GM23248 (cell line): ENCODE results near the gene FBXW7. TPM values are rescaled to one million over a fixed set of nuclear protein-coding genes. Genes with fewer than 3 reads are reported as not detected.

ENCODE experiments used
- DNase-seq: peaks from one replicate; pipeline ENCODE4 v3.0.0-alpha.2; 2015
- H2AFZ ChIP-seq: fragments of 200-600 bp; sonication (generic); 2 replicates; pipeline ENCODE4 v1.6.1; 2016; ENCODE audit warnings: antibody characterized with exemption
- H3F3A ChIP-seq: fragments of 200-600 bp; sonication (generic); 2 replicates; pipeline ENCODE4 v1.6.1; 2016; ENCODE audit warnings: mild to moderate bottlenecking, antibody characterized with exemption, mixed run types; ENCODE audit not compliant: insufficient read depth
- H3K27ac ChIP-seq: fragments of 200-600 bp; sonication (generic); 2 replicates; pipeline ENCODE4 v1.5.1; 2016; ENCODE audit warnings: mild to moderate bottlenecking
- H3K27me3 ChIP-seq: fragments of 200-600 bp; sonication (generic); replicated peaks from 2 replicates; pipeline ENCODE4 v1.6.1; 2016; ENCODE audit warnings: mild to moderate bottlenecking; ENCODE audit not compliant: insufficient read depth
- H3K36me3 ChIP-seq: fragments of 200-600 bp; sonication (generic); 2 replicates; pipeline ENCODE4 v1.6.1; 2016; ENCODE audit warnings: low read depth, mild to moderate bottlenecking
- H3K4me1 ChIP-seq: fragments of 200-600 bp; sonication (generic); 2 replicates; pipeline ENCODE4 v1.6.1; 2016; ENCODE audit warnings: mild to moderate bottlenecking; ENCODE audit not compliant: insufficient read depth
- H3K4me2 ChIP-seq: fragments of 200-600 bp; sonication (generic); one replicate; pipeline ENCODE4 v1.6.1; 2016; ENCODE audit warnings: mild to moderate bottlenecking; ENCODE audit not compliant: unreplicated experiment
- H3K4me3 ChIP-seq: fragments of 200-600 bp; sonication (generic); 2 replicates; pipeline ENCODE4 v1.5.1; 2016; ENCODE audit warnings: mild to moderate bottlenecking
- H3K79me2 ChIP-seq: fragments of 200-600 bp; sonication (generic); 2 replicates; pipeline ENCODE4 v1.6.1; 2016; ENCODE audit warnings: mild to moderate bottlenecking; ENCODE audit not compliant: insufficient read depth
- H3K9ac ChIP-seq: fragments of 200-600 bp; sonication (generic); 2 replicates; pipeline ENCODE4 v1.6.1; 2016; ENCODE audit warnings: mild to moderate bottlenecking
- H3K9me2 ChIP-seq: fragments of 200-600 bp; sonication (generic); 2 replicates; pipeline ENCODE4 v1.6.1; 2016; ENCODE audit warnings: mixed run types, mild to moderate bottlenecking, moderate library complexity; ENCODE audit not compliant: insufficient read depth
- H3K9me3 ChIP-seq: fragments of 200-600 bp; sonication (generic); one replicate; pipeline ENCODE4 v1.6.1; 2017; ENCODE audit warnings: low read depth
- H4K20me1 ChIP-seq: fragments of 200-600 bp; sonication (generic); 2 replicates; pipeline ENCODE4 v1.6.0; 2016; ENCODE audit not compliant: insufficient read depth
- EZH2 ChIP-seq: fragments of 200-600 bp; sonication (generic); IDR thresholded peaks from 2 replicates; pipeline ENCODE4 v1.6.1; 2018; ENCODE audit warnings: antibody characterized with exemption, mild to moderate bottlenecking; ENCODE audit not compliant: insufficient read depth, poor library complexity, severe bottlenecking
- EZH2phosphoT487 ChIP-seq: fragments of 200-600 bp; sonication (generic); IDR thresholded peaks from 2 replicates; pipeline ENCODE4 v1.6.1; 2018; ENCODE audit warnings: antibody characterized with exemption, moderate library complexity, mild to moderate bottlenecking, low read depth; ENCODE audit not compliant: insufficient read depth
- WGBS, 2 experiments: methylation state at CpG; one replicate each; pipeline ENCODE4 v1.1.6; 2015 to 2017; ENCODE audit warnings: low lambda C conversion rate in 2 of 2, low coverage in 1 of 2; ENCODE audit errors: missing lambda C conversion rate in 2 of 2; 5-methylcytosine and 5-hydroxymethylcytosine counted together
- in situ Hi-C: fragments of 300-500 bp; cut with MboI; formaldehyde crosslinking; loops from 2 replicates; pipeline ENCODE4 v1.15.0; 2020
- polyA plus RNA-seq: library from polyadenylated mRNA; unstranded; fragments of >200 nt; fragmentation: Nextera tagmentation; extraction: Ambion mirVana; gene quantifications from 2 replicates; pipeline ENCODE4 v1.2.1, GENCODE V29; 2016
- total RNA-seq: library from RNA; depleted of rRNA; stranded (reverse); fragments of >200 nt; shearing (Covaris generic); gene quantifications from 2 replicates; pipeline ENCODE4 v1.2.3, GENCODE V29; 2014

FBXW7 gene
- total and polyA plus RNA-seq, 2 experiments from 2014 or later: 8.8 to 29.0 TPM

DNA sequence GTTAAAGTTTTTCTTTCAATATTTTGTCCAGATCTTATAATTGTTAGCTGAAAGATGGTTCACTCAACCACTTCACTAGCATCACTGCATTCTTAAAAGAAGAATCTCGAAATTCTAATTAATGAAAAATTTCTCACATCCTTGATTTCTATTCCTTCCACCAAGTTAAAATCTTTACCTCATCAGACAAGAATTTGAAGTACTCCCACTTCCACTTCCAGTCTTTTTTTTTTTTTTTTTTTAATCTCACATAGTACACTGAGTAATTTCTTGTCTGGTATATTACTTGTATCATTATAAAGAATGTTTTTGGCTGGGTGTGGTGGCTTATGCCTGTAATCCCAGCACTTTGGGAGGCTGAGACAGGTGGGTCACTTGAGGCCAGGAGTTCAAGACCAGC is 73.2 kb downstream of the FBXW7 start:
- Histone ChIP-seq H3K4me3 (no peak overlapping the region), H3K79me2 (peaks cover 91% of the 10 kb centered on the region), H3K9me3 (no peaks in the 10 kb centered on the region), H3K27ac (peak overlapping the region; percentile 24), H4K20me1 (no peaks in the 10 kb centered on the region), H3K27me3 (no peaks in the 10 kb centered on the region), H3K4me1 (peaks cover 19% of the 10 kb centered on the region), H3K9me2 (no peaks in the 10 kb centered on the region), H3K4me2 (no peak overlapping the region), H3K9ac (no peak overlapping the region), H3K36me3 (no peaks in the 10 kb centered on the region), H3F3A (peaks cover 18% of the 10 kb centered on the region), H2AFZ (no peak overlapping the region)
- 3 to 15% methylated on average over 1 of the region's 1 CpG for WGBS, 2 experiments
- in situ Hi-C loops: no loop called here
- DNase-seq: peak; percentile 56
- TF ChIP-seq EZH2phosphoT487 (no peak), EZH2 (no peak)

DNA sequence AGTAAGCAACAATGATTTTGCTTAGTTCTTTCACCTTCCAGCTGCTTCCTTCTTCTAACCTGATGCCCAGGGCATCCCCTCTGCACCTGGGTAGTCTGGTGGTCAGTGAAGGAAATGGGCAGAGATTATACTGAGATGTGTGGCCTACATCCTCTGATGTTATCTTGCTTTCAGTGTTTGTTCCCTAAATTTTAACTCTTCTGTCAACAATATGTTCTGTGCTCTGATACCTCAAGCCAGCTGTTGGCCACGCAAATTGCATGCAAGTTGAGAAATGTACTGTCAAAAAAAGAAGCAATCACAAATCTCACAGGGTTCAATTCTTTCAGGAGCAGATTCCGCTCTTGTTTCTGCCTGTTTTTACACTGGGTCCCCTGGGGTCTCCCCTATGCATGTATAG is 73.8 kb downstream of the FBXW7 start:
- Histone ChIP-seq H3K36me3 (no peaks in the 10 kb centered on the region), H3K27ac (peak overlapping the region; percentile 24; the same call in 1 of the 2 replicates), H3K9ac (no peak overlapping the region), H3F3A (peaks cover 18% of the 10 kb centered on the region), H3K4me1 (peaks cover 19% of the 10 kb centered on the region), H3K27me3 (no peaks in the 10 kb centered on the region), H2AFZ (no peak overlapping the region), H3K4me3 (no peak overlapping the region), H4K20me1 (no peaks in the 10 kb centered on the region), H3K9me3 (no peaks in the 10 kb centered on the region), H3K79me2 (peaks cover 89% of the 10 kb centered on the region), H3K4me2 (no peak overlapping the region), H3K9me2 (no peaks in the 10 kb centered on the region)
- TF ChIP-seq EZH2 (no peak), EZH2phosphoT487 (no peak)
- WGBS, 2 experiments: 91 to 98% methylated on average over 2 of the region's 2 CpGs
- in situ Hi-C loops: no loop called here
- DNase-seq: no peak

DNA sequence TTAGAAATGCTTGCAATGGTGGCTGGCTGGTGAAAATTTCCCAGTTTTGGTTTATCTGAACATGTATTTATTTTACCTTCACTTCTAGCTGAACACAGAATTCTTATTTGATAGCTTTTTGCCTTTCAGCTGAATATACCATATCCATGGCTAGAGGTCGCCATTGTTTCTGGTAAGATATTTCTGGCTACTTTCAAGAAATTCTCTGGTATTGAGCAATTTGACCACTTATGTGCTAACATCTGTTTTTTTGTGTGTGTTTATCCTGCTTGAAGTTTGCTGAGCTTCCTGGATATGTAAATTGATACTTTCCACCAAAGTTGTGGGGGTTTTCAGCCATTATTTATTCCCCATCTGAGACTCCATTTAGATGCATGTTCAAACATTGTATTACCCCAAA is 75.4 kb downstream of the FBXW7 start:
- H3K4me2 ChIP-seq: no peak overlapping the region
- in situ Hi-C loops: no loop called here
- H2AFZ ChIP-seq: no peak overlapping the region
- no peaks in the 10 kb centered on the region for H3K36me3 ChIP-seq
- H3K9ac ChIP-seq: no peak overlapping the region
- DNase-seq: peak; percentile 82
- H3K4me3 ChIP-seq: no peak overlapping the region
- H3K79me2 ChIP-seq: peaks cover 89% of the 10 kb centered on the region
- H4K20me1 ChIP-seq: no peaks in the 10 kb centered on the region
- no peaks in the 10 kb centered on the region for H3K27me3 ChIP-seq
- H3K4me1 ChIP-seq: peaks cover 19% of the 10 kb centered on the region
- no peaks in the 10 kb centered on the region for H3K9me2 ChIP-seq
- no peak overlapping the region for H3K27ac ChIP-seq
- 54 to 64% methylated on average over 1 of the region's 1 CpG for WGBS, 2 experiments
- no peak for TF ChIP-seq EZH2
- no peak for TF ChIP-seq EZH2phosphoT487
- H3F3A ChIP-seq: peaks cover 18% of the 10 kb centered on the region
- no peaks in the 10 kb centered on the region for H3K9me3 ChIP-seq

DNA sequence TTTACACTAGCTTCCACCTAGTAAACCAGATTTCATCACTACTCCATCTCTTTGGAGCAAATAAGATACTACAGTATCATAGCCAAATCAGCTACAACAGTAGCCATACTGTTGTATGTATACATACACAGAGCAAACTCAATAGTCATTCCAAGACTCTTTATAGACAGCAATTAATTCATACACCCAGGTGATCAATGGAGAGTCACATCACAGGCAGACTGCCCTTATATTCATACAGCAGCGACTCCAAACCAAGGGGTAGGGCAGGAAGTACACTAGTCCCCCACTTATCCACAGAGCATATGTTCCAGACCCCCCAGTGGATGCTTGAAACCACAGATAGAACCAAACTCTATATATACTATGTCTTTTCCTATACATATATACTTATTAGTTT is 76.6 kb downstream of the FBXW7 start:
- no peak overlapping the region for H3K4me2 ChIP-seq
- no peak for TF ChIP-seq EZH2
- no peak for TF ChIP-seq EZH2phosphoT487
- no peak for DNase-seq
- H2AFZ ChIP-seq: no peak overlapping the region
- H3K4me1 ChIP-seq: peaks cover 19% of the 10 kb centered on the region
- H3K9ac ChIP-seq: no peak overlapping the region
- 96 to 100% methylated on average over 1 of the region's 1 CpG for WGBS, 2 experiments
- H3F3A ChIP-seq: peaks cover 18% of the 10 kb centered on the region
- H3K4me3 ChIP-seq: no peak overlapping the region
- H4K20me1 ChIP-seq: no peaks in the 10 kb centered on the region
- no peak overlapping the region for H3K27ac ChIP-seq
- peaks cover 83% of the 10 kb centered on the region for H3K79me2 ChIP-seq
- no peaks in the 10 kb centered on the region for H3K27me3 ChIP-seq
- no peaks in the 10 kb centered on the region for H3K9me3 ChIP-seq
- H3K36me3 ChIP-seq: no peaks in the 10 kb centered on the region
- in situ Hi-C loops: no loop called here
- no peaks in the 10 kb centered on the region for H3K9me2 ChIP-seq

- Histone ChIP-seq H3K9me3 (no peaks in the 10 kb centered on the region), H3K79me2 (peaks cover 83% of the 10 kb centered on the region)
Measured at GRCh38 chr4:152458801-152459302, 77.0 kb downstream of the FBXW7 start.

More at GRCh38 chr4:152458801-152459302, 77.0 kb downstream of the FBXW7 start:
- no peak overlapping the region for H3K27ac ChIP-seq
- H3K27me3 ChIP-seq: no peaks in the 10 kb centered on the region
- H3K4me3 ChIP-seq: no peak overlapping the region
- no peaks in the 10 kb centered on the region for H3K36me3 ChIP-seq
- no peak overlapping the region for H2AFZ ChIP-seq
- in situ Hi-C loops: no loop called here
- H3K9me2 ChIP-seq: no peaks in the 10 kb centered on the region
- H4K20me1 ChIP-seq: no peaks in the 10 kb centered on the region; the same call in 1 of the 2 replicates
- 42 to 50% methylated on average over 1 of the region's 1 CpG for WGBS, 2 experiments
- no peak for TF ChIP-seq EZH2phosphoT487
- no peak for TF ChIP-seq EZH2
- H3K4me2 ChIP-seq: no peak overlapping the region
- peaks cover 18% of the 10 kb centered on the region for H3F3A ChIP-seq
- DNase-seq: peak; percentile 2
- peaks cover 19% of the 10 kb centered on the region for H3K4me1 ChIP-seq
- no peak overlapping the region for H3K9ac ChIP-seq
